RWPE2 (cell line): ENCODE data around the gene VWA2.

Experiments
- ATAC-seq: fragments of 200-7000 bp; cut with Tn5 transposase; 3 replicates; pipeline ENCODE4 v1.9.1; 2021; ENCODE audit warnings: low read depth
- DNase-seq: peaks from one replicate; pipeline ENCODE4 v3.0.0-alpha.2; 2020; ENCODE audit warnings: low spot score
- H3K27ac ChIP-seq: fragments of 450-650 bp; 2 replicates; pipeline ENCODE4 v1.5.1; 2017; ENCODE audit warnings: mild to moderate bottlenecking; ENCODE audit not compliant: poor library complexity, severe bottlenecking
- H3K27me3 ChIP-seq: fragments of 250-450 bp; sonication (Bioruptor Pico); 2 replicates; pipeline ENCODE4 v1.5.1; 2021; ENCODE audit warnings: mild to moderate bottlenecking, moderate library complexity; ENCODE audit not compliant: insufficient read depth, poor library complexity, severe bottlenecking
- H3K36me3 ChIP-seq: fragments of 250-450 bp; sonication (Bioruptor Pico); 2 replicates; pipeline ENCODE4 v1.5.1; 2020; ENCODE audit warnings: low read depth, mild to moderate bottlenecking, moderate library complexity
- H3K4me1 ChIP-seq: fragments of 250-450 bp; sonication (Bioruptor Pico); 2 replicates; pipeline ENCODE4 v1.5.1; 2021; ENCODE audit warnings: mild to moderate bottlenecking, moderate library complexity; ENCODE audit not compliant: insufficient read depth, poor library complexity, severe bottlenecking
- H3K4me3 ChIP-seq: fragments of 250-450 bp; sonication (Bioruptor Pico); 2 replicates; pipeline ENCODE4 v1.5.1; 2021; ENCODE audit warnings: mild to moderate bottlenecking, moderate library complexity; ENCODE audit not compliant: severe bottlenecking
- H3K9me3 ChIP-seq: fragments of 250-450 bp; sonication (Bioruptor Pico); 2 replicates; pipeline ENCODE4 v1.5.1; 2021; ENCODE audit warnings: mild to moderate bottlenecking, moderate library complexity; ENCODE audit not compliant: severe bottlenecking
- TF ChIP-seq, protein P1 (sequence below): fragments of 450-650 bp; IDR thresholded peaks from one replicate; pipeline ENCODE4 v1.5.1; 2017; ENCODE audit warnings: mild to moderate bottlenecking, moderate library complexity; ENCODE audit not compliant: poor library complexity, severe bottlenecking

VWA2 gene

DNA sequence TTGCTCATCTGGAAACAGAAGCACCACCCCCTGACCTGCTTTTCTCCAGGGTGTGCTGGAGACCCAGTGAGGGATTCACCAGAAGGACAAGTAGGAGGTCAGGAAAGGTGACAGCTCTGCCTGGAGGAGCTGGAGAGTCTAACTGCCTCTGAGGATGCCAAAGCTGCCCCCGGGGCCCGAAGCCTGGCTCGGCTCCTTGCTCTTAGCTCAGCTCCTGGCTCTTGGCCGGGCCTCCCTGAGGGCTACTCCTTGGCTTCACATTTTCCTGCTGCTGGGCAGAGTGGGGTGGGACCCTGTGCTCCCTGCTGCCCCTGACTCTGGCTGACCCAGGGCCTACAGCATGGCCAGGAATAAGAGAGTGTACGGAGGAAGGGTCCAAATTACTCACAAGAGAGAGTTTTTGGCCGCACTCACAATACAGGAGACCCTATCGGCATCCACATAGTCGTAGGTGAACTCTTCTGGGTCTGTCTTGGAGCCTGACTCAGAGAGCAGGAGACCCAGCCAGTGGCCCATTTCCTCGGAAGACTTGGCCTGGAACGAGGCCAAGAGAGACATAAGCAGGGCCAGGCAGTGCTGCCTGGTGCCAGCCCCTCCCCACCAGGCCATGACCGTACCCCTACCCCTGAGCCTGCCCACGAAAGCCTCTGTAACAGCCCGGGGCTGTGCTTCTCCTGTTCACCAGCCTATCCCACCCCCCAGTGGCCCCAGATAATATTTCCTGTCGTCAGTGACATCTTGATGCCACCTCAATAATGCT is 63.1 kb downstream of the VWA2 start:
- peaks cover 17% of the 10 kb centered on the region for H3K4me1 ChIP-seq
- peaks cover 17% of the 10 kb centered on the region for H3K36me3 ChIP-seq
- no peak for DNase-seq
- peak overlapping the region; percentile 3 for H3K27ac ChIP-seq
- H3K27me3 ChIP-seq: no peaks in the 10 kb centered on the region
- H3K4me3 ChIP-seq: no peak overlapping the region
- H3K9me3 ChIP-seq: no peaks in the 10 kb centered on the region
- TF ChIP-seq, protein P1, sequence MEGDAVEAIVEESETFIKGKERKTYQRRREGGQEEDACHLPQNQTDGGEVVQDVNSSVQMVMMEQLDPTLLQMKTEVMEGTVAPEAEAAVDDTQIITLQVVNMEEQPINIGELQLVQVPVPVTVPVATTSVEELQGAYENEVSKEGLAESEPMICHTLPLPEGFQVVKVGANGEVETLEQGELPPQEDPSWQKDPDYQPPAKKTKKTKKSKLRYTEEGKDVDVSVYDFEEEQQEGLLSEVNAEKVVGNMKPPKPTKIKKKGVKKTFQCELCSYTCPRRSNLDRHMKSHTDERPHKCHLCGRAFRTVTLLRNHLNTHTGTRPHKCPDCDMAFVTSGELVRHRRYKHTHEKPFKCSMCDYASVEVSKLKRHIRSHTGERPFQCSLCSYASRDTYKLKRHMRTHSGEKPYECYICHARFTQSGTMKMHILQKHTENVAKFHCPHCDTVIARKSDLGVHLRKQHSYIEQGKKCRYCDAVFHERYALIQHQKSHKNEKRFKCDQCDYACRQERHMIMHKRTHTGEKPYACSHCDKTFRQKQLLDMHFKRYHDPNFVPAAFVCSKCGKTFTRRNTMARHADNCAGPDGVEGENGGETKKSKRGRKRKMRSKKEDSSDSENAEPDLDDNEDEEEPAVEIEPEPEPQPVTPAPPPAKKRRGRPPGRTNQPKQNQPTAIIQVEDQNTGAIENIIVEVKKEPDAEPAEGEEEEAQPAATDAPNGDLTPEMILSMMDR: no peak
- no peak for ATAC-seq

DNA sequence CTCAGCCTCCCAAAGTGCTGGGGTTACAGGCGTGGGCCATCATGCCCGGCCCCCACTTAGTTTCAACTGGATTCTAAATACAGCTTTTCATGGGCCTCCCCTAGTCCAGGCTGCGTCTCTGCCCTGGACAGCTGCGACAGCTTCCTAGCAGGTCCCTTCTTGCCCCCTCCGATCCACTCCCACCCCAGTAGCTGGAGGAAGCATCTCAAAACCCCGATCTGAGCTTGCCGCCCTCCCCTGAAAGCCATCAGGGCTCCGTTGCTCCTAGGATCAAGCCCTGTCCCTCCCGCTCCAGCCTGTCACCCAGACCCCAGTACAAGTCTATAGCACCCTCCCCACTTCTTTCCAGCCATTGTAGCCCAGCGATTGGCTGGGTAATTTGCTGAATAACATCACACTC is 64.5 kb downstream of the VWA2 start:
- no peak overlapping the region for H3K4me3 ChIP-seq
- TF ChIP-seq, protein P1: no peak
- DNase-seq: no peak
- ATAC-seq: no peak
- H3K27ac ChIP-seq: no peak overlapping the region
- no peaks in the 10 kb centered on the region for H3K27me3 ChIP-seq
- H3K36me3 ChIP-seq: peaks cover 17% of the 10 kb centered on the region
- H3K9me3 ChIP-seq: no peaks in the 10 kb centered on the region
- peaks cover 19% of the 10 kb centered on the region for H3K4me1 ChIP-seq

DNA sequence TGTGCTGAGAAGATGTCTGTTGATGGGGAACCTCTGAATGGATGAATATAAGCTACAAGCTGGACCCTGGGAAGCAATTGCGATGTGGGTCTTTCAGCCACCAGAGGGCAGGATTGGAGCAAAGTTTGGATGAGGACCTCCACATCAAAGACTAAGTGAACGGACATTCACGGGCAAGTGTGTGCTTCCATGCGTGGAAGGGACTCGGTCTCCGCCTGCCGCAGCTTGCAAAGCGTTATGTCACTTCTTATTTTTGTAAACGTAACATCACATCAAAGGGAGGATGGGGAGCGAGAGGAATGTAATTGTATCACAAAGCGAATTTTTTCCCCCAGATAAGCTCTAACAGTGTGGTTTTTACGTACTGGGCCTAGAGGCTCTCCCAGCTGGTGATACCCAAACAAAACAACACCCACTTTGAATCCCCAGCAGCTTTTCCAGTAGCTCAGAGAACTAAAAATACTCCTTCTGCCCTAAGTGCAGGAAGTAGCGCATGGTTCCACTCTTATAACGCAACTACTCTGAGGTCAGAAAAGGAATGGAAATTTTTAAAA is 65.0 kb downstream of the VWA2 start:
- TF ChIP-seq, protein P1: peak; percentile 82
- Histone ChIP-seq H3K27ac (no peak overlapping the region), H3K9me3 (no peaks in the 10 kb centered on the region), H3K36me3 (peaks cover 12% of the 10 kb centered on the region; the same call in 1 of the 2 replicates), H3K27me3 (no peaks in the 10 kb centered on the region), H3K4me3 (no peak overlapping the region), H3K4me1 (peaks cover 19% of the 10 kb centered on the region)
- ATAC-seq (no peak; the same call in 2 of the 3 replicates), DNase-seq (no peak)

DNA sequence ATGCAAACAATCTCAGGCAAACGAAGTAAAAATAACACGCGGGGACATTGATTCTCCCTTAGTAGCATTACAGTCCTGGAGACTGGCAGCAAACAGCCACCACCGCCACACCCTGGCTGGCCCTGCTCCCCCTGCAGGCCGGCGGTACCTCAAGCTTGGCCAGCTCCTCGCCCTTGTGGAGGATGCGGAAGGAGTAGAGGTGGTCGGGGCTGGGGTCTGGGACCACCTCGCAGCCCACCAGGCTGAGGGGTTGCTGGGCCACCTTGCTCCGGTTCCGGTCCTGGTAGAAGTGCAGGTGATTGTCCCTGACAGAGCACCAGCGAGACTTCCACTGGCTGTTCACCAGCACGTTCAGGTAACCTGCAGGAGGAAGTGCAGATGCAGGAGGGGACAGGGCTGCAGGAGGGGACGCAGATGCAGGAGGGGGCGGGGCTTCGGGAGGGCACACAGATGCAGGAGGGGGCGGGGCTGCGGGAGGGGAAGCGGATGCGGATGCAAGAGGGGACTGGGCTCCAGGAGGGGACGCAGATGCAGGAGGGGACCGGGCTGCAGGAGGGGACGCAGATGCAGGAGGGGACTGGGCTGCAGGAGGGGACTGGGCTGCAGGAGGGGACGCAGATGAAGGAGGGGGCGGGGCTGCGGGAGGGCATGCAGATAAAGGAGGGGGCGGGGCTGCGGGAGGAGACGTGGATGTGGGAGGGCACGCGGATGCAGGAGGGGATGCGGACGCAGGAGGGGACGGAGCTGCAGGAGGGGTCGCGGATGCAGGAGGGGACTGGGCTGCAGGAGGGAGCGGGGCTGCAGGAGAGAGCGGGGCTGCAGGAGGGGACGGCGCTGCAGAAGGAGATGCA is 65.7 kb downstream of the VWA2 start:
- Histone ChIP-seq H3K36me3 (peaks cover 9% of the 10 kb centered on the region), H3K27ac (no peak overlapping the region), H3K9me3 (no peaks in the 10 kb centered on the region), H3K4me3 (no peak overlapping the region), H3K4me1 (peaks cover 19% of the 10 kb centered on the region), H3K27me3 (no peaks in the 10 kb centered on the region)
- TF ChIP-seq, protein P1: no peak
- ATAC-seq: no peak
- no peak for DNase-seq
